H54 (cell line): ENCODE measurements around the gene GNA15.

ENCODE experiments used
- DNase-seq: peaks from one replicate; pipeline ENCODE4 v3.0.0; 2011; ENCODE audit warnings: low spot score, mixed read lengths; ENCODE audit not compliant: insufficient read length
- FAIRE-seq: peaks from 3 replicates; lab custom pipeline; 2011; peaks lifted over from hg19 to GRCh38; lab: Jason Lieb, UNC
- POLR2A ChIP-seq: IDR thresholded peaks from 2 replicates; pipeline ENCODE4 v1.6.1; 2011; ENCODE audit warnings: low read depth, mild to moderate bottlenecking, low read length

Gene GNA15

DNA sequence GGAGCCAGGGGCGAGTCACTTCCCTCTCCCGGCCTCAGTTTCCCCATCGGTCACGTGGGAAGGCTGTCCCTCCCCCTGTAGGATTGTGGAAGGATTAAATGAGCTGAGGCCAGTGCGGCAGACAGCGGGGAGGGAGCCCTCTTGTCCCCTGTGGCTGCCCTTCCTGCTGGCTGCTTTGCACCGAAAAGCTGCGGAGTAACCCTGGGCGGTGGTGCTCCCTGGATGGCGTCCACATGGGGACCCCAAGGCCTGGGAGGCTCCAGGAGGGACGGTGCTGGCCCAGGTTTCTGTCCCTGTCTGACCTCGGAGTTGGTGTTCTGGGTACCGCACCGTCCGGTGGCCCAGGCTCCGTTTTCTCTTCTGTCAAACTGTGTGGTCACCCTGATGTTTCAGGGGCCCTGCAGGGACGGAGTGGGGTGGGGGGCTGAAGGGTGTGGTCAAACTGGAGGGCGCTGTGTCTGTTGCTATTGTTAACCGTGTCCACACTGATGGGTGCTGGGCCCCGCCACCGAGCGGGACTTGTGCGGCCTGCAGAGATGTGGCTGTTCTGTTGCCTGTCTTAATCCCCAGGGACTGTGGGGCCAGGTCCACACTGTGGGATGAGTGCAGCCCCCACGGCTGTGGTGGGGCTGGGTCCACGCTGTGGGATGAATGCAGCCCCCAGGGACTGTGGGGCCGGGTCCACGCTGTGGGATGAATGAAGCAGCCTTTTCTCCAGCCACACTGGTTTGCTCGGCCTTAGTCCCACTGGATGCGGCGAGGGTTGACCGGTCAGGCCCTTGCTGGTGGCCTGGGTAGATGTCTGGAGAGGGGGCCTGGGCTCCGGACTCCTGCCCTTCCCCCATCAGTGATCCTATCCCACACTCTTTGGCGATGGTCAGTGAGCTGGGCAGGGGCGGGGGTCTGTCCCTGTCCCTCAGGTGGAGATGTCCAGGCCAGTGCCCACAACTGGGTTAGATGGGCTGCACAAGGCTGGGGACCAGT is 34.8 kb upstream of the GNA15 start:
- FAIRE-seq (no peak), DNase-seq (no peak)
- no peak for TF ChIP-seq POLR2A

DNA sequence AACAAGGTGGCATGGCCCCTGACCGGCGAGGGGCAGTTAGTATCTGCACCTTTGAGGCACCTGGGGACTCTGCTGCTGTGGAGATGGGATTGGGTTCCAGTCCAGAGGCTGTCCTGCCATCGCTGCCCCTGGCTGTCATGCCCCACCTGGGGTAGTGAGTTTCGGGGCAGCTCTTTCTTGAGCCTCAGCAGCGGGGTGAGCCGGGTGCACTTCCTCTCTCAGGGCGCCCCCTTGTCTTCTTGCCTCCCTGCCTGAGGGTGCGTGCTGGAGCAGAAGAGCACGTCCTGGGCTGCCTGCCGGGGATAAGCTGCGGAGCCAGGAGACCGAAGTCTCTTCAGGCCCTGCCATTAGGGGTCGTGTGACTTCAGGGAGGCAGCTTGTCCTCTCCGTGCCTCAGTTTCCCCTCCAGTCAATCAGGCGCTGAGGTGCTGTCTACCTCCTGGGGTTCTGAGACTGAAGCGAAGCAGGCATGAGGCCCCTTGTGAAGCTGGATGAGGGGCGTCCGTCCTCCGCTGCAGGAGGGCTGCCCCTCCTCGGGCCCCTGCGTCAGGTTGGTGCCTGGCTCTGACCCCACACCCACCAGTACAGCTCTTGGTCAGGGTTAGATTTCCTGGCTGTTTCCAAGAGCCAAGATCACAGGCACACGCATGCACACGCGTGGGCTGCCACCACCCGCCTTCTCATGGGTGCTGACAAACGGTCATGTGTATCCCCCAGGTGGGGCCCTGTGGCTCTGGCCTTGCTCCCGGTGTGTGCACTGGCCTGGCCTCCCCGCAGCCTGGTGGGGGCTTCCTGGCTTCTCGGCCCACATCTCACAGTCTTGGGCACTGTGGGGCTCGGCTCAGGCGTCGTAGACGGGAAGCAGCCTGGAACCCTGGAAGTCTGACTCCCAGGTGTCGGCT is 33.3 kb upstream of the GNA15 start:
- no peak for TF ChIP-seq POLR2A
- no peak for DNase-seq
- FAIRE-seq = no peak

DNA sequence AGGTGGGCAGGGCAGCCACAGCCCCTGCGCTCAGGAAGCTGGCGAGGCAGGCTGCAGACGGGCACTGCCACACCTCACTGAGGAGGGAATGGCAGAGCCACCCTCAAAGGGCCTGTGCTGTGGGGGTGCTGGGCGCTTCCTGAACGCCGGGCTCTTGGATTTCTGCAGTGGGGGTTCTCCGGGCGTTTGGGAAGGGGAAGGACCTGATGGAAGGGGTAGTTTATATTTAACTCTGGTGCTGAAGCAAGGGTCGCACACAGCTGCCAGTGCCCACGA is 31.2 kb upstream of the GNA15 start:
- TF ChIP-seq POLR2A = no peak
- DNase-seq = no peak
- FAIRE-seq = no peak

DNA sequence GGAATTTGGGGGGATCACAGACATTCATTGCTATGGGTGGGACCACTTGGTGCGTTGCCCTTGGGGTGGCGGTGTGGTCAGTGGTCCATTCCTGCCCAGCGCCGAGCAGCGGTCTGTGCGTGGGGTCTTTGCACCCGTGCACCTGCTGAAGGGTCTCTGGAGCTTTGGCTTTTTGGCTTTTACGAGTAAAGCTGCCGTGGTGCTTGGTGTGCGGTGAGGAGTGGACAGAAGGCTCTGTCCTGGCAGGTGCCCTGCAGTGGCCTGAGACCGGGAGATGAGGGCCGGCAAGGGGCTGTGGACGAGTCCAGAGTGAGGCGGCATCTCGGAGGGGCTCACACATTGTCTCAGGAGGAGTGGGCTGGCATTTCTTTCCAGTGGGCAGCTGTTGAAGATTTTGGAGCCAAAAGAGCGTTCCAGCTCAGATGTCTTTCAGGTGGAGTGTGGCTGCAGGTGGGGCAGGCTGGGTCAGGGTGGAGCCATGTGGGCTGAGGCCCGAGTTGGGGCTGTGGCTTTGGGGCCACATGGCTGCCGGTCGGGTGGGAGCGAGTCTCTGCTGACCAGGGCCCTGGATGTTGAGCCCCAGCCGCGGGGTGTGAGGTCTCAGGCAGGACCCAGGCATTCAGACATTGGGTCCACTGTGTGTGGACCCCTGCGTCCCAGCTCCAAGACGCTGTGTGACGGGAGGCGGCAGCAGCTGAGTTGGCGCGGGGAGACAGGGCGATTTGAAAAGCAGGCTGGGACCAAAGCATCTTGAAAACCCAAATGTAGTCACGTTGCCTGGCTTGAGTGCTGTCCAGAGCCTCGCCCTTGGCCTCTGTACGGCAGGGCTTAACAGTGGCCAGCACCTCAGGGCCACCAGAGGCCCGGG is 30.0 kb upstream of the GNA15 start:
- FAIRE-seq (no peak), DNase-seq (no peak)
- TF ChIP-seq POLR2A = no peak

DNA sequence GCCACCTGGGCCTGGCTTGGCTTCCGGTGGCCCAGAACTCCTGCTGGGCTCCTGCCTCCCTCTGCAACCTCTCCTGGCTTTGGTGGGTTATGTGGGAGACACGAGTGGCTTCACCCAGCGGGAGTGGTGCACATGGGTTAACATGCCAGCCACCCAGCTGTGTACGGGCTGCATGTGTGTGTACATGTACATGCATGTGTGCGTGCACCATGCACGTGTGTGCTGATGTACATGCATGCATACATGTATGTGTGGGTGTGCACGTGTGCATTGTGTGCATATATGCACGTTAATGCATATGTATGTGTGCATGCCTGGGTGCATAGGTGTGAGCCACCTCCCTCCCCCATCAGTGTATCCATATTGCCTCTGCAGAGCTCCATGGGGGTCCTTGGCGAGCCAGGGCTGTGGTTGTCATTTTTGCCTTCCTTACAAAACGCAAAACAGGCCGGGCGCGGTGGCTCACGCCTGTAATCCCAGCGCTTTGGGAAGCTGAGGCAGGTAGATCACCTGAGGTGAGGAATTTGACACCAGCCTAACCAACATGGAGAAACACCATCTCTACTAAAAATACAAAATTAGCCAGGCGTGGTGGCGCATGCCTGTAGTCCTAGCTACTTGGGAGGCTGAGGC is 29.2 kb upstream of the GNA15 start:
- no peak for TF ChIP-seq POLR2A
- FAIRE-seq = no peak
- DNase-seq = no peak

DNA sequence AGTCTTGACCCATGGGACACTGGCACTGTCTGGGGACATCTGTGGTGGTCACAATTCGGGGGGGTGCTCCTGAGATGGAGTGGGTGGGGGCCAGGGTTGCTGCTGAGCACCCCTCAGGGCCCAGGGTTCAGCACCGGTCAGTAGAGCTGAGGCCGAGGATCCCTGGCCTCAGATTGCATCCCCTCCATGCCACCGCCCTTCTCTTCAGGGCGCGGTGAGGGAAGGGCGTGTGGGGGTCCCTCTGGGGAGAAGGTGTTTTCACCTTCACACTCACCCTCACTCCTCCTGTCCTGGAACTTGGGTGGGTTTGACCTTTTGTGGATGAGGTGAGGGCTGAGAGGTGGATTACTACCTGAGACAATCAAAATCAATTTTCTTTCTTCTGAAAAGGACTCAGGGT is 28.2 kb upstream of the GNA15 start:
- DNase-seq = no peak
- TF ChIP-seq POLR2A = no peak
- no peak for FAIRE-seq

DNA sequence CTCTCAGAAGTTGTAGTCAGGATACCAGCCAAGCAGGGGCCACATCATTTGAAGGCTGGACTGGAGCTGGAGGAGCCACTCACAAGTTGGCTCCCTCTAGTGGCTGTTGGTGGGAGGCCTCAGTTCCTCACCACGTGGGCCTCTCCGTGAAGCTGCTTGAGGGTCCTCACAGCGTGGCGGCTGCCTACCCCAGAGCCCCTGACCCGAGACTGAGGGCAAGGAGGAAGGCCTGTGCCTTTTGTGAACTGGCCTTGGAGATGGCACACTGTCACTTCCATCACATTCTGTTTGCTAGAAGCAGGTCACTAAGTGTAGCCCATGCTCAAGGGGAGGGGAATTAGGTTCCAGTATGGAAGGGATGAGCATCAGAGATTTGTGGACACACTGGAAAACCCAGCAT is 27.1 kb upstream of the GNA15 start:
- FAIRE-seq = no peak

DNA sequence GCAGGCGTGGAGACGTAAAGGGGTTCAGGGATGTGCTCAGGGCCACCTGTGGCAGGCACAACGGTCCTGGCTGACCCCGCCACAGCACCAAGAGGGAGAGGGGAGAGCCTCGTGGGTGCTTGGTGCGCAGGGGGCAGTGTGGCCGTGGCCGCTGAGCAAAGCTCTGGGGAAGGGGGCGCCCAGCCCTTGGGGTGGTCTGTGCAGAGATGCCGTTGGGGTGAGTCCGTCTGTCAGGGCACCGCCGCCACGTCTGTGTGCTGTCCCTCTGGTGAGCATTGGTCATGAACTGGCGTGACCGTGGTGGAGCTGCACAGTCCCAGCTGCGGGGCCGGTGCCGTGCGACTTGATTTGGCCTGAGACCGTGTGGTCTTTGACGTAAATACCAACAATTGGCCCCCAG is 26.3 kb upstream of the GNA15 start:
- DNase-seq (no peak), FAIRE-seq (no peak)
- TF ChIP-seq POLR2A = no peak

More for the DNA sequence above, 27.1 kb upstream of the GNA15 start:
- TF ChIP-seq POLR2A = no peak
- peak; percentile 79 for DNase-seq

DNA sequence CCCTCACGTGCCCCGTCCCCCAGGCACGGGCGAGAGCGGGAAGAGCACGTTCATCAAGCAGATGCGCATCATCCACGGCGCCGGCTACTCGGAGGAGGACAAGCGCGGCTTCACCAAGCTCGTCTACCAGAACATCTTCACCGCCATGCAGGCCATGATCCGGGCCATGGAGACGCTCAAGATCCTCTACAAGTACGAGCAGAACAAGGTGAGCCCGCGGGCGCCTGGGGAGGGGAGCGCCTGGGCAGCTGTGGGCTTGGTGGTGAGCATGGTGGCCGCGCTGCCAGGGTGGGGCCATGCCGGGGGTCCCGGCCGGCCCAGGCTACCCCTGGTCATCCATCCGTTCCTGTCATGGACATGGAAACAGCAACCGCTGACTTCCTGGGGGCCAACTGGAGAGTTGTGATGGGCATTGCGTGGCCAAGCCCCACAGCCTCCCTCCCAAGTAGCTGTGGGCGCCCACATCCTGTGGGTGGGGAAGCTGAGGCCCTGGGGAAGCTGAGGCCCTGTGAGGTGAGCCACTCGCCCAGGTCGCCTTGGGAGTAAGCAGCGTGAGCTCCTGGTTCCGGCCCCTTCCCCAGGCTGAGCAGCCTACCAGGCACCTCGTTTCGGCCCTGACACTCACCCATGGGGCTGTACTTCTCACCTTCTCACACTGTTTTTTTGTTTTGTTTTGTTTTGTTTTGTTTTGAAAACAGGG is 25.6 kb upstream of the GNA15 start:
- DNase-seq (no peak), FAIRE-seq (no peak)
- TF ChIP-seq POLR2A = no peak

DNA sequence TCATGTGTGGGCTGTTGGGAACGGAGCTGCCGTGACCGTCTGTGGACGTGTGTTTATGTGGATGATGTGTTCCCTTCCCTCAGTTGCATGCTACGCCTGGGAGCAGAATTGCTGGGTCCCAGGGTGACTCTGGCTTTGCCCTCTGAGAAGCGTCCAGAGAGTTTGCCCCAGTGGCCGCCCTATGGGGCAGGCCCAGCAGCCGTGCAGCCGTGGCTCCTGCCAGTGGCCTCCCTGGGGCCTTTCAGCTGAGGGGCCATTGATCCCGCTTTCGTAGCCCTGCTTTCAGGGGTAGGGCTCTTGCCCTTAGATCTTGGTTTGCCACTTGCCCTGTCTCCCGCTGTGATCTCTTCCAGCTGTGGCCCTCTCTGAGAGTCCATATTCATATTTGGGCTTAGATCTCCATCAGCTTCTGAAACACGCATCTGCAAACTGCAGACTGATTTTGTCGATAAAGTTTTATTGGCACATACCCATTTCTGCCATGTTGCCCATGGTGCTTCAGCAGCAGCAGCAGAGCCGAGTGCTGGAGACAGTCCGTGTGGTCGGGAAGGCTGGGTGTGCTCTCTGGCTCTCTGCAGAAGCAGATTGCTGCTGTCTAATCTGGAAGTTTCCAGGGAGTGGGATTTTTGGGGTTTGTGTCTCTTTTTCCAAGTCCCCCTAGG is 24.1 kb upstream of the GNA15 start:
- no peak for TF ChIP-seq POLR2A
- DNase-seq (no peak), FAIRE-seq (no peak)

DNA sequence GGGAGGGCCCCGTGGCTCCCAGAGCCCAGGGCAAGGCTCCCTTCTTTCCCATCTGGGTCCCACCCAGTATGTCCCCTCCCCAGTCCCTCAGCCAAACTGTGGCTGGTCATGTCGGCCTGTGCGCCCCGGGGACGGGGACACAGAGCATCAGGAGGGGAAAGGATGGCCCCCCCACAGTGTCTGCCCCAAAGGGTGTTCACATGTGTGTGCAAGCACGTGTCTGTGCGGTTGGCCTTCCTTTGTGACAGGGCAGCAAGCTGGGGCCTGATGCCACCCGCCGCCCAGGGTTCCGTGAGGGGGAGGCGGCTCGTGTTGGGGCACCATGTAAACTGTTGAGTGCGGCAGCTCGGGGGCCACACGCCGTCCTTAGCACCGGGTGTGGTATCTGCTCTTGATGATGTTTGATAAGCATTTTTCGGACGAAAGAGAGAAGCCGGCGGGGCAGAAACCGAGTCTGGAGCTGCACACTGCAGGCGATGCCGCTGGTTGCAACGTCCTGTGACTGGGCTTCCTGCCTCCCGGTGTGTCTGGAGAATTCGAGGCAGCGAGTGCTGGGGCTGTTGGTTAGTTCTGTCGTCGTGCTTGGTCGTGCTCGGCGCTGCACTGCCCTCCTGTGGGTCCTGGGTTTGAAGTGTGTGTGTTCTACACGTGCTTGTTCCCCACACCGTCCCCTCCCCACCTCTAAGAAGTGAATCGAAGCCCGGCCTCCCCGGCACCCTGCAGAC is 23.3 kb upstream of the GNA15 start:
- TF ChIP-seq POLR2A = no peak
- DNase-seq (no peak), FAIRE-seq (no peak)
